ENCODE results near the gene GALNT1. TPM values are rescaled to one million over a fixed set of nuclear protein-coding genes. Genes with fewer than 3 reads are reported as not detected.

GALNT1 gene
- total RNA-seq, 1 experiment from 2014 or later: 54.7 TPM

DNA sequence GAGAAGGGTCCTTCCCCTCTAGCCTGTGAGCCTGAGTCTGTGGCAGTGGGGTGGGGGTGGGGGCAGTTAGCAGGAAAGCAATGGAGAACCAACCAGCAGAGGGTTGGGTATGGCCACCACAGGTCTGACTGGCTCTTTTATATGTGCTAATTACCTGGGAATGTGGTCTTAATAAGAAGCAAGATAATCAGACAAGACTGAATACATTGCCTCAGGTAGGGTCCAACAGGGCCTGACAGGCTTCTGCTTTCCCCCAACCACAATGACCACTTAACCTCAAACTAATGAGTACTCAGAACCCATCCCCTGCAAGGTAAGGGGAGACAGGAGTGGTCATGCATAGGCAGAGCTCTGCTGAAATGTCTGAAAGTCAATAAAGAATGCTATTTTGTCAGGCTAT, 39.2 kb upstream of the GALNT1 start:
- Histone ChIP-seq H3K36me3 (ENCODE audit: control insufficient read depth in 1 of 2, insufficient read depth in 2 of 2, low read length in 2 of 2) (no peaks in the 10 kb centered on the region), H4K20me1 (ENCODE audit: insufficient read depth) (no peaks in the 10 kb centered on the region), H3K9me3 (ENCODE audit: control insufficient read depth in 1 of 2, insufficient read depth in 1 of 2, low read depth in 1 of 2, low read length in 2 of 2) (no peaks in the 10 kb centered on the region), H3K4me2 (ENCODE audit: low read length) (no peak overlapping the region), H3K27me3 (ENCODE audit: insufficient read depth, low read length) (no peaks in the 10 kb centered on the region), H3K9me2 (ENCODE audit: insufficient read depth) (no peaks in the 10 kb centered on the region), H3K79me2 (ENCODE audit: insufficient read depth, low read length) (no peaks in the 10 kb centered on the region), H3K27ac (ENCODE audit: low read depth, low read length) (no peak overlapping the region), H3K9ac (ENCODE audit: low read length) (no peak overlapping the region), H3K4me3 (replicated peaks in 1 of 2; ENCODE audit: low read depth in 1 of 2, low read length in 2 of 2) (no peak overlapping the region), H2AFZ (ENCODE audit: low read depth, low read length, poor library complexity, severe bottlenecking) (no peak overlapping the region), H3K4me1 (ENCODE audit: control insufficient read depth in 1 of 2, insufficient read depth in 2 of 2, low read length in 2 of 2) (no peaks in the 10 kb centered on the region)
- CTCF ChIA-PET: no interaction called here
- intact Hi-C loops (cut with micrococcal nuclease): no loop called here
- DNase-seq (ENCODE audit: low read depth, low spot score) (no peak), ATAC-seq (no peak)
- POLR2A ChIA-PET: interaction anchor here (0.7 kb wide), 1 partner anchor 364 kb away, joined by 10 read pairs; no protein-coding TSS in a partner anchor
- TF ChIP-seq POLR2AphosphoS5 (IDR thresholded peaks at IDR 0.05; ENCODE audit: low read depth, low read length): no peak
- no peak for TF ChIP-seq SRF (IDR thresholded peaks at IDR 0.05; ENCODE audit: low read depth)
- TF ChIP-seq, protein P1, sequence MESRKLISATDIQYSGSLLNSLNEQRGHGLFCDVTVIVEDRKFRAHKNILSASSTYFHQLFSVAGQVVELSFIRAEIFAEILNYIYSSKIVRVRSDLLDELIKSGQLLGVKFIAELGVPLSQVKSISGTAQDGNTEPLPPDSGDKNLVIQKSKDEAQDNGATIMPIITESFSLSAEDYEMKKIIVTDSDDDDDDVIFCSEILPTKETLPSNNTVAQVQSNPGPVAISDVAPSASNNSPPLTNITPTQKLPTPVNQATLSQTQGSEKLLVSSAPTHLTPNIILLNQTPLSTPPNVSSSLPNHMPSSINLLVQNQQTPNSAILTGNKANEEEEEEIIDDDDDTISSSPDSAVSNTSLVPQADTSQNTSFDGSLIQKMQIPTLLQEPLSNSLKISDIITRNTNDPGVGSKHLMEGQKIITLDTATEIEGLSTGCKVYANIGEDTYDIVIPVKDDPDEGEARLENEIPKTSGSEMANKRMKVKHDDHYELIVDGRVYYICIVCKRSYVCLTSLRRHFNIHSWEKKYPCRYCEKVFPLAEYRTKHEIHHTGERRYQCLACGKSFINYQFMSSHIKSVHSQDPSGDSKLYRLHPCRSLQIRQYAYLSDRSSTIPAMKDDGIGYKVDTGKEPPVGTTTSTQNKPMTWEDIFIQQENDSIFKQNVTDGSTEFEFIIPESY (IDR thresholded peaks at IDR 0.05; ENCODE audit: extremely low read depth, insufficient replicate concordance, low read length): no peak
- no peak for TF ChIP-seq SIN3A (IDR thresholded peaks at IDR 0.05; ENCODE audit: low read depth)
- TF ChIP-seq ZNF274 (IDR thresholded peaks at IDR 0.05; ENCODE audit: low read depth, low read length): no peak
- TF ChIP-seq YY1 (IDR thresholded peaks at IDR 0.05; ENCODE audit: extremely low read depth, insufficient replicate concordance, low read depth, low read length): no peak
- no peak for TF ChIP-seq EZH2 (IDR thresholded peaks at IDR 0.05)
- no peak for TF ChIP-seq ZFX (IDR thresholded peaks at IDR 0.05)
- no peak for TF ChIP-seq ELF1 (IDR thresholded peaks at IDR 0.05; ENCODE audit: borderline replicate concordance, low read depth)
- TF ChIP-seq, protein P2, sequence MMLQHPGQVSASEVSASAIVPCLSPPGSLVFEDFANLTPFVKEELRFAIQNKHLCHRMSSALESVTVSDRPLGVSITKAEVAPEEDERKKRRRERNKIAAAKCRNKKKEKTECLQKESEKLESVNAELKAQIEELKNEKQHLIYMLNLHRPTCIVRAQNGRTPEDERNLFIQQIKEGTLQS (IDR thresholded peaks at IDR 0.05): no peak
- TF ChIP-seq JUND (IDR thresholded peaks at IDR 0.05): no peak
- TF ChIP-seq, protein P3, sequence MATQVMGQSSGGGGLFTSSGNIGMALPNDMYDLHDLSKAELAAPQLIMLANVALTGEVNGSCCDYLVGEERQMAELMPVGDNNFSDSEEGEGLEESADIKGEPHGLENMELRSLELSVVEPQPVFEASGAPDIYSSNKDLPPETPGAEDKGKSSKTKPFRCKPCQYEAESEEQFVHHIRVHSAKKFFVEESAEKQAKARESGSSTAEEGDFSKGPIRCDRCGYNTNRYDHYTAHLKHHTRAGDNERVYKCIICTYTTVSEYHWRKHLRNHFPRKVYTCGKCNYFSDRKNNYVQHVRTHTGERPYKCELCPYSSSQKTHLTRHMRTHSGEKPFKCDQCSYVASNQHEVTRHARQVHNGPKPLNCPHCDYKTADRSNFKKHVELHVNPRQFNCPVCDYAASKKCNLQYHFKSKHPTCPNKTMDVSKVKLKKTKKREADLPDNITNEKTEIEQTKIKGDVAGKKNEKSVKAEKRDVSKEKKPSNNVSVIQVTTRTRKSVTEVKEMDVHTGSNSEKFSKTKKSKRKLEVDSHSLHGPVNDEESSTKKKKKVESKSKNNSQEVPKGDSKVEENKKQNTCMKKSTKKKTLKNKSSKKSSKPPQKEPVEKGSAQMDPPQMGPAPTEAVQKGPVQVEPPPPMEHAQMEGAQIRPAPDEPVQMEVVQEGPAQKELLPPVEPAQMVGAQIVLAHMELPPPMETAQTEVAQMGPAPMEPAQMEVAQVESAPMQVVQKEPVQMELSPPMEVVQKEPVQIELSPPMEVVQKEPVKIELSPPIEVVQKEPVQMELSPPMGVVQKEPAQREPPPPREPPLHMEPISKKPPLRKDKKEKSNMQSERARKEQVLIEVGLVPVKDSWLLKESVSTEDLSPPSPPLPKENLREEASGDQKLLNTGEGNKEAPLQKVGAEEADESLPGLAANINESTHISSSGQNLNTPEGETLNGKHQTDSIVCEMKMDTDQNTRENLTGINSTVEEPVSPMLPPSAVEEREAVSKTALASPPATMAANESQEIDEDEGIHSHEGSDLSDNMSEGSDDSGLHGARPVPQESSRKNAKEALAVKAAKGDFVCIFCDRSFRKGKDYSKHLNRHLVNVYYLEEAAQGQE (IDR thresholded peaks at IDR 0.05; ENCODE audit: low read depth): no peak
- TF ChIP-seq FOSL1 (IDR thresholded peaks at IDR 0.05; ENCODE audit: low read depth): no peak
- no peak for TF ChIP-seq SP1 (IDR thresholded peaks at IDR 0.05; ENCODE audit: low read depth)
- TF ChIP-seq CBX3 (IDR thresholded peaks at IDR 0.05; ENCODE audit: low read depth): no peak
- no peak for TF ChIP-seq EGR1 (IDR thresholded peaks at IDR 0.05; ENCODE audit: low read depth)
- RAD21 ChIA-PET (ENCODE audit: low non-redundant PET in 1 of 2, low total read pairs in 2 of 2, uncharacterized antibody in 2 of 2, unreplicated experiment in 2 of 2): no interaction called here
- no TSS peak for BruUV-seq (replicated peaks)
